NCI-H69 (cell line): Measurements from ENCODE around the gene SMIM10.
"Not testable (repeated sequence)": the region's sequence is repeated elsewhere in the genome, so short reads cannot be mapped to it uniquely, and the experiment has no call there.

Experiments used
- DNase-seq: peaks from one replicate; lab custom pipeline; 2025; lab: John Stamatoyannopoulos, UW

The SMIM10 gene

DNA sequence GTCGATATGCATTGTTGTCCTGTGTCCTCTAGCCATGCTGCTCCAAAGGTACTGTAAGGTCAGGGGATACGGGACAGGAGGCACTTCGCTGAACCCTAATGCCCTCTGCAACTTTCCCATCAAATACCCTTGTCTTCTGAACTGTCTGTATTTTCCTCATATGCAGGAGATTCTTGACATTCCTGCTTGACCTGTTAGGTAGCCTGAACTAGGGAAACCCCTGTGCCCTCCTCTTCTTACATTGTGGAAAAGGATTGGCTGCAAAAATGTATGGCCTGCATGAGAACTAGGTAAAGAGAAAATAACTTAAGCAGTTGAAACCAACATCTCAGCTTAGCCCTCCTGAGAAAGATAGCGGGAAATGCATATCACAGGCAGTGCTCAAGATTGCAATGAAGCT lies 20.1 kb downstream of the SMIM10 start:
- DNase-seq = no peak

DNA sequence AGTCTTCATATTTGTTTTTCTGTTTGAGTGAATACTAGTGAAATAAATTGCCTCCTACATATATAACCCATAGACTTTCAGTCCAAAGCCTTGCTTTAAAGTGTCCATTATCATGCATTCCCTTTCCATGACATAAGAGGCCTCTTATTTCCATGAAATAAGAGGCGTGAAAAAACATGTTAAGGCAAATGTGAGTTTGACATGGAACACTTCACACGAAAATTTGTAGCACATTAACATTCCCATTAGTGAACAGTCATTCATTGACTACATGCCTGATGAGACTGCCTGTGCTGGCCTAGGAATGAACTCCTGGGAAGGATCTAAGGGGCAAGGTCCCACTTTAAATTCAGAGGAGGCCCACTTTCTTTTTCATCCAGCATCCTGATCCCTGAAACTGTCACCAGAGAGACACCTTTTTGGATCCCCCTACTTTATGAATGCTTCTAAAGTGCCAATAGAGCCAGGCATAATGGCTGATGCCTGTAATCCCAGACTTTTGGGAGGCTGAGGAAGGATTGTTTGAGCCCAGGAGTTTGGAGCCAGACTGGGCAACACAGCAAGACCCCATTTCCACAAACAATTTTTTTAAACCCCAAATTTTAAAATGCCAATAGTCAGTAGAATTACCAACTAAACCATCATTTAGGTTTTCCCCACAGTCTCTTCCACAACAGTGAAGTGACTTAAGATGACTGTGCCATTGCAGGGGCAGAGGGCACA lies 24.9 kb downstream of the SMIM10 start:
- DNase-seq = no peak

DNA sequence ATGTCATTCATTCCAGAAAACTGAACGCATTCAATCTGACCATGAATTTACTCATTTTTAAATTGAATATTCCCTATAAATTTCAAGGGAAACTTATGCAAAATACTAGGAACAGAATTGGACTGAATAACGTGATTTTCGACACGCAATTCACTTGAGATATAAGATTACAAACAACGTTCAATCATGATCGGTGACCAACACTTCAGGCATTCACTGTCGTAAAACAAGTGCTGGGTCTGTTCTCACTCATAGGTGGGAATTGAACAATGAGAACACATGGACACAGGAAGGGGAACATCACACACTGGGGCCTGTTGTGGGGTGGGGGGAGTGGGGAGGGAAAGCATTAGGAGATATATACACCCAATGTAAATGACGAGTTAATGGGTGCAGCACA lies 29.1 kb downstream of the SMIM10 start:
- DNase-seq = not testable (repeated sequence)

DNA sequence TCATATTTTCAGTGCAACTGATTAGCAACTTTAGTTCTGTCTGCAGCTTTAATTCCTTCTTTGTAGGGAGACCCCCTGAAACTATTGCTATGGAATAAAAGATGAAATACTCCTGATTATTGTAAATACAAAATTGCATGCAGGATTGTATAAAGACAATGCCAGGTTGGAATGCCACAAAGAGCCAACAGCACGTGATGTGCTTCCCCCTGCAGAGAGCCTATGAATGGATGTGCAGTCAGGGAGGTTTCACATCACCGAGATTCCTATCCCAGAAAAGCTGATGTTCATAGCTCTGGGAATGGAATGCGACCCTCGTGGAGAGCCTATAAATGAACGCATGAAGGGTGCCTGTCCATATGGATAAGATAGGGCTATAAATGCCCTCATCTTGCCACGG lies 33.0 kb downstream of the SMIM10 start:
- DNase-seq = not testable (repeated sequence)

DNA sequence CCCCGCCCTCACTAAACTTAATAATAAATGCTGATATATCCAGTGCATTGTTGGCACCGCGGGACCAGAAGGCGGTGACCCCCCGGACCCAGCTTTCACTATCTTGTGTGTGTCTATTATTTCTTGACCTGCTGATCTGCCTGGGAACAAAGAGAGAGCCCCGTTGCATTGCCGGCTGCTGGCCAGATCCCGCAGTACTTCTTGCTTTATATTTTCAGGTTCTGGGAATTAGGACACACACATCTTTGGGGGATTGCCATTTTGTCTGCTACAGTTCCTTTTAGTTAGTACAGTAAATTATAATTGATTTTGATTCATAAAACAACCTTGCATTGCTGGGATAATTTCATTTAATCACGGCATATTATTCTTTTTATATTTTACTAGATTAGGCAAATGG lies 33.7 kb downstream of the SMIM10 start:
- DNase-seq = no peak

DNA sequence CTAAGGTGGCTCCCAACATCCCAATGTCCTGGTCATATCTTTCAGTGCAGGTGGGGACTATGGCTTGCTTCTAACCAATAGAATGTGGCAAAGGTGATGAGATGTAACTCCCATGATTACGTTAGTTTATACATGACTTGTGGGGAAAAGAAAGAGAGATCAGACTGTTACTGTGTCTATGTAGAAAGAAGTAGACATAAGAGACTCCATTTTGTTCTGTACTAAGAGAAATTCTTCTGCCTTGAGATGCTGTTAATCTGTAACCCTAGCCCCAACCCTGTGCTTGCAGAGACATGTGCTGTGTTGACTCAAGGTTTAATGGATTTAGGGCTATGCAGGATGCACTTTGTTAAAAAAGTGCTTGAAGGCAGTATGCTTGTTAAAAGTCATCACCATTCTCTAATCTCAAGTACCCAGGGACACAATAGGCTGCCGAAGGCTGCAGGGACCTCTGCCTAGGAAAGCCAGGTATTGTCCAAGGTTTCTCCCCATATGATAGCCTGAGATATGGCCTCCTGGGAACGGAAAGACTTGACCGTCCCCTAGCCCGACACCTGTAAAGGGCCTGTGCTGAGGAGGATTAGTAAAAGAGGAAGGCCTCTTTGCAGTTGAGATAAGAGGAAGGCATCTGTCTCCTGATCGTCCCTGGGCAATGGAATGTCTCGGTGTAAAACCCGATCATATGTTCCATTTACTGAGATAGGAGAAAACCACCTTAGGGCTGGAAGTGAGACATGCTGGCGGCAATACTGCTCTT lies 39.6 kb downstream of the SMIM10 start:
- DNase-seq = not testable (repeated sequence)

DNA sequence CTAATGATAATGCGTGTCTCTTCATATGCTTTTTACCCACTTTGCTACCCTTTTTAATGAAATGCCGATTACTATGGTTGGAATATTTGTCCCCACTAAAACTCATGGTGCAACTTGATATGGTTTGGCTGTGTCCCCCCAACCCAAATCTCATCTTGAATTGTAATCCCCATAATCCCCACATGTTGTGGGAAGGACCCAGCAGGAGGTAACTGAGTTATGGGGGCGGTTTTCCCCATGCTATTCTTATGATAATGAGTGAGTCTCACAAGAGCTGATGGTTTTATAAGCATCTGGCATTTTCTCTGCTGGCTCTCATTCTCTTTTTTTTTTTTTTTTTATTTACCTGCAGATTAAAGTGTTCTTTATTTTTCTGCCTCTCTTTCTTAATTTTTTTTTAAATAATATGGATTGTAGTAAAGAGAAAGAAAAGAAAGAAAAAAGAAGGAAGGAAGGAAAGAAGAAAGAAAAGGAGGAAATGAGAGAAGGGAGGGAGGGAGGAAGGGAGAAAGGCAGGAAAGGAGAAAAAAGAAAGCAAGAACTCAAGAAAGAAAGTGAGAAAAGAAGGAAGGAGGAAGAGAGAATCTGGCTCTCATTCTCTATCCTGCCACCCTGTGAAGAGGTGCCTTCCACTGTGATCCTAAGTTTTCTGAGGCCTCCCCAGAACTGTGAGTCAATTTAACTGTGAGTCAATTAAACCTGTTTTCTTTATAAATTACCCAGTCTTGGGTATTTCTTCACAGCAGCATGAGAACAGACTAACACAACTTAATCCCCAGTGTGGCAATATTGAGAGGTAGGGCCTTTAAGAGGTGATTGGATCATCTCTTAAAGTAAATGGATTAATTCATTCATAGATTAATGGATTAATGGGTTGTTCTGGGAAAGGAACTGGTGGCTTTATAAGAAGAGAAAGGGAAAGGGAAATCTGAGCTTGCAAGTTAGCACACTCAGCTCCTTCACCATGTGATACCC lies 50.6 kb downstream of the SMIM10 start:
- not testable (repeated sequence) for DNase-seq
